CD4-positive, alpha-beta T cell treated with Interleukin-17A for 1 hour (primary cell): Measurements from ENCODE around the gene SLC26A2.

Source experiments
- DNase-seq: peaks from one replicate; pipeline ENCODE4 v3.0.0-alpha.2; 2020

Gene SLC26A2

GRCh38 chr5:149960272-149961185 is at the start of gene SLC26A2:
Gene SLC26A2, plus strand, starts transcription at chr5:149960758. Its CDS starts 16,895 bp downstream, at chr5:149977653.
- peak; percentile 95 for DNase-seq

- DNase-seq, result no peak
Observed at GRCh38 chr5:149911031-149911430, 49.5 kb upstream of the SLC26A2 start.

GRCh38 chr5:149912226-149912871 is 48.2 kb upstream of the SLC26A2 start:
- no peak for DNase-seq

GRCh38 chr5:149913436-149914419 is 46.8 kb upstream of the SLC26A2 start:
- no peak for DNase-seq

- no peak for DNase-seq
Observed at GRCh38 chr5:149915392-149916260, 44.9 kb upstream of the SLC26A2 start.

DNA sequence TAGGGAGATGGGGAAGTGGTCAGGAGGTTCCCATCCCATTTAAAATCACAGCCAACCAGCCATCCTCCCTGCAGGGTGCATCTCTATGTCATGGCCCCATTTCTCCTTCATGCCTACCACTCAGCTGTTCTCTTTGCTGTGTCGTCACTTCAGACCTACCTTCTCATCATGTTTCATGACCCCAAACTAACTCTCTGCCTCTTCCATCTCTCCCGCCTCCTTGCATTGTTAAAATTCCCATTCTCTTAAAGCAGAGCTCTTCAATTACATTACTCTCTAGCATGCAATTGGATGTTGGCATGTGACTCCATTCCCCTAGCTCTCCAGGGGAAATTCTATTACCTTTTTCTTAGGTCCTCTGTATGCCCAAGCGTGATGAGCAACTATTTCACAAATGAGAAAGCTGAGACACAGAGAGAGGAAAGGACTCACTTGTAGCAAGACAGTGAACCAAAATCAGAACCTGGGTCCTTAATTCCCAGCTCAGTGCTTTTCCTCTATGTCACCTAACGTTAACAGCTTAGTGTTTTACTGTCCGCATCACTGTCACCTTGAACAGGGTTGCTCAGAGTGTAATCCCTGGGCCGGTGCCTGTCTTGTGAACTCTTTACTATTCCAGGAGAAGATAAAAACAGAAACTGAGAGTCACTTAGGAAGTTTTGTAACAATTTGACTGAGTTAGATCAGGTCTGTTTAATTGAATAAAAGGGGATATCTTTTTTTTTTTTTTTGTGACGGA is 44.1 kb upstream of the SLC26A2 start:
- no peak for DNase-seq

DNA sequence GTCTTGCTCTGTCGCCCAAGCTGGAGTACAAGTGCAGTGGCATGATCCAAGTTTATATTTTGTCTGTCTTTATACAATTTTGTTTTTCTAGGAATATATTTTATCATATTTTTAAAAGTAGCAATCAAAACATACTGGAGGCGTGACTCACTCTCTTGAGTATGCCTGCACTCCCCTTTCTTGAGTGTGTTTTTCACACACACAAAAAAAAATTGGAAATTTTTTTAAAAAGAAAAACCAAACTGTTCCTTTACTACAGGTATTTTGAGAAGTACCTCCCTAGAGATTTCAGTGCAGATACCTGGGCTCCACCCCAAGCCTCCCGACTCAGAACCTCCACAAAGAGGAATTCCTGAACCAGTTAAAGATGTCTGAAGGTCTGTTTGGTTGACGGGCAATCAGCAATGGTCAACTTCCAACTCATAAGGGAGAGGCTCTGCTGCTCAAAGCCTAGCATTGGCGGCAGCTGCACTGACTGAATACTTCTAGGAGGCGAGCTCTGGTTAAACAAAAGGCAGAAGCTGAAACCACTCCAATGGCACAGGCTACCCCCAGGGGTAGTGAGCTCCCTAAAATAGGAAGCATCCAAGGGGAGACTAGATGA is 43.4 kb upstream of the SLC26A2 start:
- no peak for DNase-seq

DNA sequence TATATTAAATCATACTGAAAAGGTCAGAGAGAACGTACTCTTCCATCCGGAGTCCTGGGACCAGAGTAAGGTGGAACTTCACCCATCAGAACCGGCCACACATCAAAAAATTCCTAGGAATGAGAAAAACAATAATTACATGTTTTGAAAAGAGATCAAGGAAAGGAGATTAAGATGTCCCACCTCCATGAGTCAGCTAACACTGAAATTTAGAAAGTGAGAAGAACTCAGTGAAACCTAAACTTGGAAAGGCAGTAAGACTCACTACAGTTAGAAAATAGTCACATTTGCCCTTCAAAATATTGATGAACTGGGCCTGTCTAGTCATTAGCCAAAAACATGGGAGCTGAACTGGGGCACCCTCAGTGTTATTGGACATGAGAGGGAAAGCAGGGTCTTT is 39.0 kb upstream of the SLC26A2 start:
- DNase-seq, result no peak

- DNase-seq, result no peak
Observed at GRCh38 chr5:149922950-149923349, 37.6 kb upstream of the SLC26A2 start.

- no peak for DNase-seq
Observed at GRCh38 chr5:149924486-149924885, 36.1 kb upstream of the SLC26A2 start.

DNA sequence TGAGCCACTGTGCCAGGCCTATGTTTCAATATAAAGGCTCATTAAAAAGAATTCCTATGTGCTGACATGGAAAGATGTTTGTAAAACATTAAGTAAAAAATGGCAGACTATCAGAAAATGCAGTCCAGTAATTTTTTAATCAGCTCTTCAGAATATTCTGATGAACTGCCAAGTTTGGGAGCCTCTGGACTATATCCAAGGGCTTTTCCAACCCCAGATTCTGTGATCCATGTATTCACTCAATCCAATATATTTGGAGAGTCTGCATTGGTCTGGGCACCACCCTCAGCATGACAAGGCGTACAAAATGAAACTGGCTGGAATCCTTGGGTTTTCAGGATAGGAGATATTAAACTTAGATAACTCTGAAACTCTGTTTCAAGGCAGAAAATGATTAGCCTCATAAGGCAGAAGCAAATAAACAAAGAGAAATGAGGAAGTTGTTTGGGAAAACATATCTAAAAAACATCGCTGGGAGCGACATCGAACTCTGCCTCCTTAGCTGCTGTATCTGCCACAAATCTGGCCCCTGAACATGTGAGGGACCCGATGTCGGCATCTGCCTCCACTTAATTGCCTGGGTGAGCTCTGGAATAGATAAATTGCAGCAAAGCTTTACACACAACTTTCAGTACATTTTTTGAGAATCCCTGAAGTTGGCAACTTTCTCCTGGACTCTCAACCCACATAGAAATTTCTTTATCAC is 30.4 kb upstream of the SLC26A2 start:
- DNase-seq, result no peak

DNA sequence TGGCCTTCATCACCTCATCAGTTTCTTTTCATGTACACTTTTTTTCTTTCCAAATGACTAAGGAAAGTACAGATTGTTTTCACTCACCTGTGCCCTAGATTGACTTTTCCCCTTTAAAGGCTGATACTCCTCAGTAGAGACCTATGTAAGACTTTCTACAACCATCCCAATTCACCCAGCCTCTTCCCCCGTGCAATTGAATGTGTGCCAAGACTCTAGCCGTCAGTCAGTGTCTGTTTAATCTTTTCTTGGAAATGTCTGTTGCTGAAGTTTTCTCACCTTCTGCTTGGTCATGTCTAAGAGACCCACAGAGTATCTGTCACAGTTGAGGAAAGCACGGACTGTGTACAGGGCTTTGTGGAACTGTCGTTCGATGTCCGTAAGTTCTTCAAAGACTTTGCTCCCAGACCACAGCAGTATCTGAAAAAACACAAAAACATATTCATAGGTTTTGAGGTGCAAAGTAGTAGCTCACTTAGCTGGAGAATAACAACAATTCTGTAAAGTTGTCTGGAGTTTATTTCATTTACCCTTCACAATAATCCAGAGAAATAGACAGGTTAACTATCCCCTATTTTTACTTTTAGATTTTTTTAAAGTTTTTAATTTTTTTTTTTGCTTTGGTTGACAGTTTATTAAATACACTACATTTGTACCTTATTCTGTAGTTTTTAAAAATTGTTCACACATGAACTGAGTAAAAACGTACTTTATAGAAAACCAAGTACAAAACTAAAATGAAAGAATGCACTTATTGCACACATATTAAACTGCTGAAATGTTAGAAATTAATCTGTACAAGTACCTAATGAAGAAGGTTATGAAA is 29.6 kb upstream of the SLC26A2 start:
- no peak for DNase-seq

GRCh38 chr5:149931992-149932436 is 28.5 kb upstream of the SLC26A2 start:
- DNase-seq, result no peak

- no peak for DNase-seq
Observed at GRCh38 chr5:149932445-149933350, 27.9 kb upstream of the SLC26A2 start.

DNA sequence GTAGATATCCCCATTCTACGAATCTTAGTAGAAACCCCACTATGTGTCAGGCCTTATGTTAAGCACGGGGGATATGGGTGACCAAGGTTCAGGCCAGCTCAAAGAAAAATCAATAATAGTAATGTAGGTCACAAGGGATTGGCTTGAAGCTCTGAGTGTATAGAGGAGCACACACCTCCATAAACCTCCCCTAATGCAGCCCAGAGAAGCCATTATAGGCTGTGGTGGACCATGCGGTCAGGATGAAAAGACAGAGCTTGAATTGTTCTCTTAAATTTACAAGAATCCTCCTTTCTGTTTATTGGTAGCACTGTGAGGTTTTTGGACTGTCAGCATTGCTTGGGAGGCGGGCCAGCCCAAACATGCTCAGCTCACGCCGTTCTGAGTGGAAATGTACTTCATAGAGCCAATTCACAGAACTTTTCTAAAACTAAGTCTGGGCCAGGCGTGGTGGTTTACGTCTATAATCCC is 25.1 kb upstream of the SLC26A2 start:
- DNase-seq, result no peak

- DNase-seq, result no peak
Observed at GRCh38 chr5:149936044-149936699, 24.4 kb upstream of the SLC26A2 start.

DNA sequence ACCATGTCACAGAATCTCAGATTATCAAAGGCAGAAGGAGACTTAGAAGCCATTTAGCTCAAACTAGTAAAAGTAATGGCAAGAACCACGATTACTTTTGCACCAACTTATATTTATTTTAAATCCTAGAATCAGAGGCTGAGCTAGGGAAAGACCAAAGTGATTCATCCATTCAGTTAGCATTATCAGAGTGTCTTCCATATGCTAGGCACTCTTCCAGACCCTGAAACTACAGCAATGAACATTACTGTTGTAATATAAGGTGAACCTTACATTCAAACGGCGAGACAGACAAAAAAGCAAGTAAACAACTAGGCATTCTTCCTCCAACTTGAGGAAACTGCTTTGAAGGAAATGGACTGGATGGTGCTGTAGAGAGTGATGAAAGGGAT is 23.9 kb upstream of the SLC26A2 start:
- DNase-seq, result no peak
